ENCODE measurements around the gene FAM168B. TPM values are rescaled to one million over a fixed set of nuclear protein-coding genes. Genes with fewer than 3 reads are reported as not detected.

FAM168B gene
- polyA plus RNA-seq, 1 experiment: 84.3 TPM

- Histone ChIP-seq H3K9me3 (ENCODE audit: control insufficient read depth, insufficient read depth, low read length) (no peaks in the 10 kb centered on the region), H3K27ac (ENCODE audit: low read depth, low read length) (no peak overlapping the region), H3K27me3 (ENCODE audit: control insufficient read depth, insufficient read depth, low read length) (no peaks in the 10 kb centered on the region), H3K4me3 (ENCODE audit: low read depth, low read length) (no peak overlapping the region)
- ChIA-PET POLR2A (interaction anchor here (0.9 kb wide), 1 partner anchor 8 kb away, joined by 3 read pairs; no protein-coding TSS in a partner anchor), CTCF (interaction anchor here (0.7 to 1.6 kb wide), 2 partner anchors 9 to 24 kb away, joined by 4 to 5 read pairs; no protein-coding TSS in a partner anchor)
- no peak for TF ChIP-seq CTCF (IDR thresholded peaks at IDR 0.05; ENCODE audit: low read depth, low read length)
- DNase-seq (ENCODE audit: low read depth, low spot score): no peak
Measured at GRCh38 chr2:131064589-131065512, 28.4 kb downstream of the FAM168B start.

- POLR2A ChIA-PET: no interaction called here
- DNase-seq (ENCODE audit: low read depth, low spot score): no peak
- CTCF ChIA-PET: no interaction called here
- TF ChIP-seq CTCF (IDR thresholded peaks at IDR 0.05; ENCODE audit: low read depth, low read length): no peak
- Histone ChIP-seq H3K27ac (ENCODE audit: low read depth, low read length) (no peak overlapping the region), H3K4me3 (ENCODE audit: low read depth, low read length) (no peak overlapping the region), H3K27me3 (ENCODE audit: control insufficient read depth, insufficient read depth, low read length) (no peaks in the 10 kb centered on the region), H3K9me3 (ENCODE audit: control insufficient read depth, insufficient read depth, low read length) (no peaks in the 10 kb centered on the region)
Measured at GRCh38 chr2:131063501-131064283, 29.6 kb downstream of the FAM168B start.

GRCh38 chr2:131058920-131059319 is 34.3 kb downstream of the FAM168B start:
- ChIA-PET CTCF (no interaction called here), POLR2A (no interaction called here)
- no peak for TF ChIP-seq CTCF (IDR thresholded peaks at IDR 0.05; ENCODE audit: low read depth, low read length)
- no peak for DNase-seq (ENCODE audit: low read depth, low spot score)
- H3K9me3 ChIP-seq (ENCODE audit: control insufficient read depth, insufficient read depth, low read length): no peaks in the 10 kb centered on the region
- H3K27ac ChIP-seq (ENCODE audit: low read depth, low read length): no peak overlapping the region
- no peak overlapping the region for H3K4me3 ChIP-seq (ENCODE audit: low read depth, low read length)
- H3K27me3 ChIP-seq (ENCODE audit: control insufficient read depth, insufficient read depth, low read length): no peaks in the 10 kb centered on the region

- Histone ChIP-seq H3K4me3 (ENCODE audit: low read depth, low read length) (no peak overlapping the region), H3K27me3 (ENCODE audit: control insufficient read depth, insufficient read depth, low read length) (no peaks in the 10 kb centered on the region), H3K9me3 (ENCODE audit: control insufficient read depth, insufficient read depth, low read length) (no peaks in the 10 kb centered on the region), H3K27ac (ENCODE audit: low read depth, low read length) (no peak overlapping the region)
- CTCF ChIA-PET: no interaction called here
- TF ChIP-seq CTCF (IDR thresholded peaks at IDR 0.05; ENCODE audit: low read depth, low read length): no peak
- DNase-seq (ENCODE audit: low read depth, low spot score): no peak
- POLR2A ChIA-PET: no interaction called here
Measured at GRCh38 chr2:131058214-131058843, 34.9 kb downstream of the FAM168B start.
